KMS-11 (cell line): ENCODE results near the gene PALLD.

Source experiments
- H2AFZ ChIP-seq: fragments of 200-600 bp; sonication (generic); 2 replicates; pipeline ENCODE4 v1.6.1; 2016; ENCODE audit warnings: antibody characterized with exemption, mixed run types, low read depth
- H3K27ac ChIP-seq: fragments of 200-600 bp; sonication (generic); 2 replicates; pipeline ENCODE4 v1.6.1; 2016; ENCODE audit warnings: mild to moderate bottlenecking, mixed run types
- H3K27me3 ChIP-seq: fragments of 200-600 bp; sonication (generic); 2 replicates; pipeline ENCODE4 v1.6.1; 2017; ENCODE audit warnings: mild to moderate bottlenecking, low read depth, mixed run types, moderate library complexity; ENCODE audit not compliant: insufficient read depth
- H3K36me3 ChIP-seq: fragments of 200-600 bp; sonication (generic); 2 replicates; pipeline ENCODE4 v1.6.1; 2017; ENCODE audit warnings: mild to moderate bottlenecking, mixed run types; ENCODE audit not compliant: insufficient read depth
- H3K4me1 ChIP-seq: fragments of 200-600 bp; sonication (generic); 2 replicates; pipeline ENCODE4 v1.6.1; 2016; ENCODE audit warnings: mild to moderate bottlenecking, low read depth, mixed run types; ENCODE audit not compliant: poor library complexity, severe bottlenecking
- H3K4me2 ChIP-seq: fragments of 200-600 bp; sonication (generic); 2 replicates; pipeline ENCODE4 v1.7.0; 2016; ENCODE audit warnings: mild to moderate bottlenecking, mixed run types
- H3K4me3 ChIP-seq: fragments of 200-600 bp; sonication (generic); IDR thresholded peaks from 2 replicates; pipeline ENCODE4 v1.6.1; 2017; ENCODE audit warnings: low read depth, low read length, mixed read lengths; ENCODE audit not compliant: insufficient read depth
- H3K79me2 ChIP-seq: fragments of 200-600 bp; sonication (generic); 2 replicates; pipeline ENCODE4 v1.6.1; 2016; ENCODE audit warnings: low read depth, mixed run types; ENCODE audit not compliant: insufficient read depth
- H3K9ac ChIP-seq: fragments of 200-600 bp; sonication (generic); 2 replicates; pipeline ENCODE4 v1.6.1; 2016; ENCODE audit warnings: mild to moderate bottlenecking, mixed run types
- H4K20me1 ChIP-seq: fragments of 200-600 bp; sonication (generic); 2 replicates; pipeline ENCODE4 v1.6.1; 2016; ENCODE audit warnings: mild to moderate bottlenecking, mixed run types; ENCODE audit not compliant: insufficient read depth
- CTCF ChIP-seq: fragments of 200-600 bp; sonication (generic); conservative IDR thresholded peaks from 2 replicates; pipeline ENCODE4 v1.6.1; 2017; ENCODE audit warnings: low read depth, mild to moderate bottlenecking, antibody characterized with exemption, low read length, moderate library complexity, mixed read lengths

Gene PALLD

DNA sequence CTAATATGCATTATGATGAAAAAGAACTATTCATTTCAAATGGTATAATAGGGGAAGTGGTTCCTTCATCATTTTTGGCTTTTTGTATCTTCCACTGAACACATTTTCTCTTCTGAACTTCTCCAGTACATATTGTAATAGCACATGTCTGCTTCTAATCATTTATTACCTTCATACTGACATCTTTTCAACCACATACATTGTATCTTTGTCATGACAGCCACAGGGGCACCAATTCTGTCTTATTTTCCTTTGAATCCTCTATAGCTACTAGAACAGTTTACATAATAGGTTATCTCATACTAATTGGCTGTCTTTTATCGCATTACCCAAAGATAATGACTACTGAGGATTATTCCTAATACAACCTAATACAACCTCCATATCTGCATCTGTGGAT, 37.7 kb downstream of the PALLD start:
- Histone ChIP-seq H3K36me3 (no peaks in the 10 kb centered on the region), H3K9ac (no peak overlapping the region), H3K4me1 (no peaks in the 10 kb centered on the region), H2AFZ (no peak overlapping the region), H4K20me1 (no peaks in the 10 kb centered on the region), H3K27ac (no peak overlapping the region), H3K4me2 (no peak overlapping the region), H3K4me3 (no peak overlapping the region), H3K27me3 (no peaks in the 10 kb centered on the region), H3K79me2 (no peaks in the 10 kb centered on the region)
- no peak for TF ChIP-seq CTCF

- H3K4me2 ChIP-seq = no peak overlapping the region
These were observed 38.8 kb downstream of the PALLD start for GRCh38 chr4:168535689-168536088.

GRCh38 chr4:168536448-168536847, 39.6 kb downstream of the PALLD start:
- H3K9ac ChIP-seq = no peak overlapping the region
- no peak for TF ChIP-seq CTCF
- no peak overlapping the region for H2AFZ ChIP-seq

More at GRCh38 chr4:168535689-168536088, 38.8 kb downstream of the PALLD start:
- no peak overlapping the region for H3K9ac ChIP-seq
- H3K79me2 ChIP-seq = no peaks in the 10 kb centered on the region
- no peaks in the 10 kb centered on the region for H3K4me1 ChIP-seq
- H3K4me3 ChIP-seq = no peak overlapping the region
- H2AFZ ChIP-seq = no peak overlapping the region
- H3K36me3 ChIP-seq = no peaks in the 10 kb centered on the region
- no peak overlapping the region for H3K27ac ChIP-seq
- H4K20me1 ChIP-seq = no peaks in the 10 kb centered on the region
- no peaks in the 10 kb centered on the region for H3K27me3 ChIP-seq
- TF ChIP-seq CTCF = no peak

GRCh38 chr4:168537086-168537485, 40.2 kb downstream of the PALLD start:
- Histone ChIP-seq H3K27ac (no peak overlapping the region), H3K9ac (no peak overlapping the region), H3K4me2 (no peak overlapping the region), H2AFZ (no peak overlapping the region), H3K79me2 (no peaks in the 10 kb centered on the region), H3K4me3 (no peak overlapping the region), H3K36me3 (no peaks in the 10 kb centered on the region), H3K27me3 (no peaks in the 10 kb centered on the region), H4K20me1 (no peaks in the 10 kb centered on the region), H3K4me1 (no peaks in the 10 kb centered on the region)
- TF ChIP-seq CTCF = no peak

More at GRCh38 chr4:168536448-168536847, 39.6 kb downstream of the PALLD start:
- H3K36me3 ChIP-seq = no peaks in the 10 kb centered on the region
- H3K4me2 ChIP-seq = no peak overlapping the region
- no peaks in the 10 kb centered on the region for H3K4me1 ChIP-seq
- H3K27ac ChIP-seq = no peak overlapping the region
- H3K79me2 ChIP-seq = no peaks in the 10 kb centered on the region
- no peaks in the 10 kb centered on the region for H4K20me1 ChIP-seq
- no peaks in the 10 kb centered on the region for H3K27me3 ChIP-seq
- H3K4me3 ChIP-seq = no peak overlapping the region
